SK-N-MC (cell line): ENCODE results near the gene NLGN1.

Source experiments
- EZH2 ChIP-seq: fragments of 200-600 bp; sonication (generic); IDR thresholded peaks from one replicate; pipeline ENCODE4 v1.6.1; 2017; ENCODE audit warnings: antibody characterized with exemption
- POLR2AphosphoS5 ChIP-seq: IDR thresholded peaks from 2 replicates; pipeline ENCODE4 v1.6.1; 2012; ENCODE audit warnings: mild to moderate bottlenecking, low read depth, low read length, borderline replicate concordance

- TF ChIP-seq EZH2 (no peak), POLR2AphosphoS5 (no peak)
Observed at GRCh38 chr3:173849489-173849888, 451.9 kb downstream of the NLGN1 start.
